ENCODE measurements around the gene FNDC3B. TPM values are rescaled to one million over a fixed set of nuclear protein-coding genes. Genes with fewer than 3 reads are reported as not detected.

Gene FNDC3B
- total and polyA plus RNA-seq, 2 donors (not counting 1 experiment from before 2014, with no cell fraction given): 1.2 to 9.2 TPM

DNA sequence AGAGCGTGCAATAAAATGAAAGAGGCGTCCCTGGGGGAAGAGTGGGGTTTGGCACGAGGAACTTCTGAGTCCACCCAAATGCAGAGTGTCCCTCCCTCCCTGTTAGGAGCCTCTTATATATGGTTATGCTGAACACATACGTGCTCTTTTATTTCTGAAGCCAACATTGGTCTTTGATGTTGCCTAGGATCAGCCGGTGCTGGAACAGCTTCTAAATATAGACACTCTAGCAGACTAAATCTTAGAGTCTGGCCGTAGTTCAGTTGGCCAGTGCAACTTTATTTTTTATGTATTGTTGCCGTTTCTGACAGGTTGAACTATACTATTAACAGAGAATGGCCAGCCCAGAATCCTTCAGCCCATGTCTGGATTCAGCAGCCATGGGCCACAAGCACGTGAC is 280.2 kb downstream of the FNDC3B start:
- Histone ChIP-seq H3K27me3 (replicated peaks in 1 of 4; ENCODE audit: control extremely low read depth in 1 of 4, control insufficient read depth in 3 of 4, insufficient read depth in 4 of 4, low read length in 3 of 4) (no peaks in the 10 kb centered on the region), H3K4me3 (ENCODE audit: control extremely low read depth in 1 of 5, extremely low read depth in 1 of 5, insufficient read depth in 1 of 5, low read depth in 2 of 5, low read length in 4 of 5) (no peak overlapping the region), H2AFZ (ENCODE audit: insufficient read depth, low read depth, low read length, poor library complexity, severe bottlenecking) (no peak overlapping the region), H3K4me1 (ENCODE audit: control insufficient read depth in 2 of 2, insufficient read depth in 2 of 2, low read length in 2 of 2) (no peaks in the 10 kb centered on the region), H4K20me1 (ENCODE audit: control insufficient read depth, insufficient read depth, low read length, poor library complexity, severe bottlenecking) (no peaks in the 10 kb centered on the region), H3K27ac (ENCODE audit: low read length in 2 of 2) (no peak overlapping the region), H3K4me2 (replicated peaks; ENCODE audit: low read depth, low read length, poor library complexity, severe bottlenecking) (no peak overlapping the region), H3K36me3 (replicated peaks in 1 of 2; ENCODE audit: control extremely low read depth in 1 of 2, control insufficient read depth in 1 of 2, extremely low read depth in 1 of 2, insufficient read depth in 2 of 2, low read length in 1 of 2) (no peaks in the 10 kb centered on the region), H3K79me2 (ENCODE audit: control insufficient read depth, insufficient read depth, low read length) (no peaks in the 10 kb centered on the region), H3K9me3 (ENCODE audit: control extremely low read depth in 1 of 3, control insufficient read depth in 2 of 3, insufficient read depth in 1 of 3, low read length in 2 of 3) (no peaks in the 10 kb centered on the region), H3K9ac (ENCODE audit: low read length) (no peak overlapping the region)
- no peak for TF ChIP-seq CTCF (IDR thresholded peaks at IDR 0.05)
- no peak for TF ChIP-seq EZH2 (IDR thresholded peaks at IDR 0.05; ENCODE audit: borderline replicate concordance, insufficient read depth, low read depth, low read length, poor library complexity, severe bottlenecking)
- Mint-ChIP-seq H3K9me3 (ENCODE audit: insufficient read depth) (no peaks in the 10 kb centered on the region), H3K4me1 (no peaks in the 10 kb centered on the region), H3K4me3 (no peak overlapping the region), H3K27ac (no peak overlapping the region), H3K27me3 (no peaks in the 10 kb centered on the region)
- 85% methylated on average over 4 of the region's 8 CpGs for WGBS (ENCODE audit: insufficient coverage)
- ChIA-PET POLR2A (no interaction called here), CTCF (interaction anchor here (2.3 kb wide), 1 partner anchor 13 kb away, joined by 11 read pairs; no protein-coding TSS in a partner anchor)
- ATAC-seq (ENCODE audit: low read depth) (no peak), DNase-seq (no peak)
- intact Hi-C loops (cut with micrococcal nuclease): no loop called here

DNA sequence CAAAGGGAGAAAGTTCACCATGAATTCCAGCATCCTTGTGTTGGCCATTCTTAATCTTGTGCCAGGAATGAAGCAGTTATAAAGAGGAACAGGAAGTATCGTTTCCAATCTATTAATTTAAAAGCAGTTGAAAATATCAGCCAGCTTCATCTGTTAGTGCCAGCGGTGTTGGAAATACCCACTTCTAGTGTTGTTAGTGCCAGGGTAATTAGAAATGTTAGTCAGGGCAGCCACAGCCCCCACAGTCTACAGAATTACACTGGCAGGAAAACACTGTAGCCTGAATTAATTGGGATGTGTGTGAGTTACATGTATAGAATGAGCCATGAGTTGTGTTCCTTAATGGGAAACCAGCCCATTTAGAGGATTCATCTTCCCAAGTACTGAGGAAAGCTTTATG is 281.1 kb downstream of the FNDC3B start:
- DNase-seq: no peak
- POLR2A ChIA-PET: no interaction called here
- no peak for TF ChIP-seq CTCF (IDR thresholded peaks at IDR 0.05)
- TF ChIP-seq EZH2 (IDR thresholded peaks at IDR 0.05; ENCODE audit: borderline replicate concordance, insufficient read depth, low read depth, low read length, poor library complexity, severe bottlenecking): no peak
- no peak overlapping the region for H3K4me3 Mint-ChIP-seq
- no peaks in the 10 kb centered on the region for H4K20me1 ChIP-seq (ENCODE audit: control insufficient read depth, insufficient read depth, low read length, poor library complexity, severe bottlenecking)
- no peaks in the 10 kb centered on the region for H3K27me3 ChIP-seq (replicated peaks in 1 of 4; ENCODE audit: control extremely low read depth in 1 of 4, control insufficient read depth in 3 of 4, insufficient read depth in 4 of 4, low read length in 3 of 4)
- no peak overlapping the region for H3K9ac ChIP-seq (ENCODE audit: low read length)
- intact Hi-C loops (cut with micrococcal nuclease): no loop called here
- H3K36me3 ChIP-seq (replicated peaks in 1 of 2; ENCODE audit: control extremely low read depth in 1 of 2, control insufficient read depth in 1 of 2, extremely low read depth in 1 of 2, insufficient read depth in 2 of 2, low read length in 1 of 2): no peaks in the 10 kb centered on the region
- H3K4me2 ChIP-seq (replicated peaks; ENCODE audit: low read depth, low read length, poor library complexity, severe bottlenecking): no peak overlapping the region
- WGBS (ENCODE audit: insufficient coverage): no CpG with 5 or more reads among the region's 2 CpGs
- no peak overlapping the region for H3K27ac Mint-ChIP-seq
- CTCF ChIA-PET: interaction anchor here (1.4 to 3.6 kb wide), 3 partner anchors 10 to 21 kb away, joined by 4 to 22 read pairs (median 4); no protein-coding TSS in a partner anchor
- no peak for ATAC-seq (ENCODE audit: low read depth)
- no peak overlapping the region for H3K4me3 ChIP-seq (ENCODE audit: control extremely low read depth in 1 of 5, extremely low read depth in 1 of 5, insufficient read depth in 1 of 5, low read depth in 2 of 5, low read length in 4 of 5)
- no peaks in the 10 kb centered on the region for H3K27me3 Mint-ChIP-seq
- no peaks in the 10 kb centered on the region for H3K4me1 Mint-ChIP-seq
- no peaks in the 10 kb centered on the region for H3K4me1 ChIP-seq (ENCODE audit: control insufficient read depth in 2 of 2, insufficient read depth in 2 of 2, low read length in 2 of 2)
- no peaks in the 10 kb centered on the region for H3K79me2 ChIP-seq (ENCODE audit: control insufficient read depth, insufficient read depth, low read length)
- H3K9me3 ChIP-seq (ENCODE audit: control extremely low read depth in 1 of 3, control insufficient read depth in 2 of 3, insufficient read depth in 1 of 3, low read length in 2 of 3): no peaks in the 10 kb centered on the region
- H3K9me3 Mint-ChIP-seq (ENCODE audit: insufficient read depth): no peaks in the 10 kb centered on the region
- no peak overlapping the region for H3K27ac ChIP-seq (ENCODE audit: low read length in 2 of 2)
- H2AFZ ChIP-seq (ENCODE audit: insufficient read depth, low read depth, low read length, poor library complexity, severe bottlenecking): no peak overlapping the region

Measured in B cell (primary cell).